Measurements from ENCODE around the gene CD163.
"Not testable (repeated sequence)": the region's sequence is repeated elsewhere in the genome, so short reads cannot be mapped to it uniquely, and the experiment has no call there.

The CD163 gene

GRCh38 chr12:7503686-7504415 is at the start of gene CD163:
TSS of gene CD163 (minus strand) at chr12:7503777. CDS start at chr12:7503690, 87 bp downstream.
- H3K4me3 ChIP-seq (ENCODE audit: low read depth in 1 of 5, low read length in 5 of 5), result peak within 1 kb of the TSS; percentile 8 to 60 (median 42)
- no peaks in the 10 kb centered on the region for H3K27me3 ChIP-seq (ENCODE audit: control insufficient read depth in 5 of 5, insufficient read depth in 4 of 5, low read length in 5 of 5)
- peak within 1 kb of the TSS in 3 of 5 donors; percentile 26 to 55 (median 42) for H3K9ac ChIP-seq (ENCODE audit: low read length in 5 of 5)
- no peak within 1 kb of the TSS for H3K27ac ChIP-seq (ENCODE audit: low read depth, low read length)
- no peaks in the 10 kb centered on the region for H3K9me3 ChIP-seq (ENCODE audit: control insufficient read depth in 5 of 5, low read length in 5 of 5)
- H3K4me1 ChIP-seq (ENCODE audit: control insufficient read depth in 5 of 5, insufficient read depth in 5 of 5, low read length in 5 of 5), result no peaks in the 10 kb centered on the region
- no peaks in the 10 kb centered on the region for H3K36me3 ChIP-seq (ENCODE audit: control insufficient read depth in 5 of 5, insufficient read depth in 5 of 5, low read length in 5 of 5)

- Histone ChIP-seq H3K9ac (ENCODE audit: low read length in 5 of 5) (no peak overlapping the region), H3K36me3 (ENCODE audit: control insufficient read depth in 5 of 5, insufficient read depth in 5 of 5, low read length in 5 of 5) (no peaks in the 10 kb centered on the region), H3K4me1 (ENCODE audit: control insufficient read depth in 5 of 5, insufficient read depth in 5 of 5, low read length in 5 of 5) (peaks cover 0 to 21% (median 1%) of the 10 kb centered on the region in 5 donors), H3K9me3 (ENCODE audit: control insufficient read depth in 5 of 5, low read length in 5 of 5) (no peaks in the 10 kb centered on the region), H3K27ac (ENCODE audit: low read depth, low read length) (peak overlapping the region; percentile 23), H3K27me3 (ENCODE audit: control insufficient read depth in 5 of 5, insufficient read depth in 4 of 5, low read length in 5 of 5) (no peaks in the 10 kb centered on the region), H3K4me3 (ENCODE audit: low read depth in 1 of 5, low read length in 5 of 5) (no peak overlapping the region)
Observed at GRCh38 chr12:7542813-7543212, 39.2 kb upstream of the CD163 start.

GRCh38 chr12:7542046-7542445 is 38.5 kb upstream of the CD163 start:
- peak overlapping the region in 1 of 5 donors; percentile 30 for H3K9ac ChIP-seq (ENCODE audit: low read length in 5 of 5)
- no peaks in the 10 kb centered on the region for H3K27me3 ChIP-seq (ENCODE audit: control insufficient read depth in 5 of 5, insufficient read depth in 4 of 5, low read length in 5 of 5)
- no peaks in the 10 kb centered on the region for H3K9me3 ChIP-seq (ENCODE audit: control insufficient read depth in 5 of 5, low read length in 5 of 5)
- no peaks in the 10 kb centered on the region for H3K36me3 ChIP-seq (ENCODE audit: control insufficient read depth in 5 of 5, insufficient read depth in 5 of 5, low read length in 5 of 5)
- H3K4me3 ChIP-seq (ENCODE audit: low read depth in 1 of 5, low read length in 5 of 5), result no peak overlapping the region
- peaks cover 0 to 21% (median 1%) of the 10 kb centered on the region in 5 donors for H3K4me1 ChIP-seq (ENCODE audit: control insufficient read depth in 5 of 5, insufficient read depth in 5 of 5, low read length in 5 of 5)
- H3K27ac ChIP-seq (ENCODE audit: low read depth, low read length), result peak overlapping the region; percentile 23

GRCh38 chr12:7514416-7514815 is 10.8 kb upstream of the CD163 start:
- Histone ChIP-seq H3K4me3 (ENCODE audit: low read depth in 1 of 5, low read length in 5 of 5) (no peak overlapping the region), H3K36me3 (ENCODE audit: control insufficient read depth in 5 of 5, insufficient read depth in 5 of 5, low read length in 5 of 5) (no peaks in the 10 kb centered on the region), H3K4me1 (ENCODE audit: control insufficient read depth in 5 of 5, insufficient read depth in 5 of 5, low read length in 5 of 5) (no peaks in the 10 kb centered on the region), H3K27ac (ENCODE audit: low read depth, low read length) (no peak overlapping the region), H3K9me3 (ENCODE audit: control insufficient read depth in 5 of 5, low read length in 5 of 5) (no peaks in the 10 kb centered on the region), H3K27me3 (ENCODE audit: control insufficient read depth in 5 of 5, insufficient read depth in 4 of 5, low read length in 5 of 5) (no peaks in the 10 kb centered on the region), H3K9ac (ENCODE audit: low read length in 5 of 5) (no peak overlapping the region)

- Histone ChIP-seq H3K27me3 (ENCODE audit: control insufficient read depth in 5 of 5, insufficient read depth in 4 of 5, low read length in 5 of 5) (no peaks in the 10 kb centered on the region), H3K27ac (ENCODE audit: low read depth, low read length) (no peak overlapping the region), H3K4me1 (ENCODE audit: control insufficient read depth in 5 of 5, insufficient read depth in 5 of 5, low read length in 5 of 5) (no peaks in the 10 kb centered on the region), H3K9me3 (ENCODE audit: control insufficient read depth in 5 of 5, low read length in 5 of 5) (no peaks in the 10 kb centered on the region), H3K9ac (ENCODE audit: low read length in 5 of 5) (no peak overlapping the region), H3K4me3 (ENCODE audit: low read depth in 1 of 5, low read length in 5 of 5) (no peak overlapping the region), H3K36me3 (ENCODE audit: control insufficient read depth in 5 of 5, insufficient read depth in 5 of 5, low read length in 5 of 5) (no peaks in the 10 kb centered on the region)
Observed at GRCh38 chr12:7512553-7512952, 9.0 kb upstream of the CD163 start.

GRCh38 chr12:7509793-7510470 is 6.4 kb upstream of the CD163 start:
- not testable (repeated sequence) for H3K27ac ChIP-seq (ENCODE audit: low read depth, low read length)

GRCh38 chr12:7502612-7503011 is 965 bp downstream of the CD163 start:
- H3K27me3 ChIP-seq (ENCODE audit: control insufficient read depth in 5 of 5, insufficient read depth in 4 of 5, low read length in 5 of 5), result no peaks in the 10 kb centered on the region
- peak overlapping the region; percentile 8 to 60 (median 42) for H3K4me3 ChIP-seq (ENCODE audit: low read depth in 1 of 5, low read length in 5 of 5)
- no peaks in the 10 kb centered on the region for H3K9me3 ChIP-seq (ENCODE audit: control insufficient read depth in 5 of 5, low read length in 5 of 5)
- H3K27ac ChIP-seq (ENCODE audit: low read depth, low read length), result no peak overlapping the region
- no peaks in the 10 kb centered on the region for H3K36me3 ChIP-seq (ENCODE audit: control insufficient read depth in 5 of 5, insufficient read depth in 5 of 5, low read length in 5 of 5)
- H3K4me1 ChIP-seq (ENCODE audit: control insufficient read depth in 5 of 5, insufficient read depth in 5 of 5, low read length in 5 of 5), result no peaks in the 10 kb centered on the region
- peak overlapping the region in 1 of 5 donors; percentile 55 for H3K9ac ChIP-seq (ENCODE audit: low read length in 5 of 5)

More at GRCh38 chr12:7509793-7510470, 6.4 kb upstream of the CD163 start:
- H3K27me3 ChIP-seq (ENCODE audit: control insufficient read depth in 5 of 5, insufficient read depth in 4 of 5, low read length in 5 of 5); H3K9me3 ChIP-seq (ENCODE audit: control insufficient read depth in 5 of 5, low read length in 5 of 5); H3K9ac ChIP-seq (ENCODE audit: low read length in 5 of 5); H3K36me3 ChIP-seq (ENCODE audit: control insufficient read depth in 5 of 5, insufficient read depth in 5 of 5, low read length in 5 of 5); H3K4me1 ChIP-seq (ENCODE audit: control insufficient read depth in 5 of 5, insufficient read depth in 5 of 5, low read length in 5 of 5); H3K4me3 ChIP-seq (ENCODE audit: low read depth in 1 of 5, low read length in 5 of 5): not testable (repeated sequence)

- Histone ChIP-seq H3K27ac (ENCODE audit: low read depth, low read length) (no peak overlapping the region), H3K9me3 (ENCODE audit: control insufficient read depth in 5 of 5, low read length in 5 of 5) (peaks cover 0 to 2% (median 0%) of the 10 kb centered on the region in 5 donors), H3K36me3 (ENCODE audit: control insufficient read depth in 5 of 5, insufficient read depth in 5 of 5, low read length in 5 of 5) (peaks cover 0 to 3% (median 0%) of the 10 kb centered on the region in 5 donors), H3K4me3 (ENCODE audit: low read depth in 1 of 5, low read length in 5 of 5) (peak overlapping the region in 4 of 5 donors; percentile 35 to 60 (median 50)), H3K27me3 (ENCODE audit: control insufficient read depth in 5 of 5, insufficient read depth in 4 of 5, low read length in 5 of 5) (peaks cover 0 to 2% (median 0%) of the 10 kb centered on the region in 5 donors), H3K4me1 (ENCODE audit: control insufficient read depth in 5 of 5, insufficient read depth in 5 of 5, low read length in 5 of 5) (peaks cover 0 to 3% (median 0%) of the 10 kb centered on the region in 5 donors), H3K9ac (ENCODE audit: low read length in 5 of 5) (no peak overlapping the region)
Observed at GRCh38 chr12:7501031-7501588, 2.5 kb downstream of the CD163 start.

GRCh38 chr12:7499636-7500035 is 3.9 kb downstream of the CD163 start:
- Histone ChIP-seq H3K36me3 (ENCODE audit: control insufficient read depth in 5 of 5, insufficient read depth in 5 of 5, low read length in 5 of 5) (peaks cover 0 to 8% (median 0%) of the 10 kb centered on the region in 5 donors), H3K4me1 (ENCODE audit: control insufficient read depth in 5 of 5, insufficient read depth in 5 of 5, low read length in 5 of 5) (peaks cover 0 to 3% (median 0%) of the 10 kb centered on the region in 5 donors), H3K9me3 (ENCODE audit: control insufficient read depth in 5 of 5, low read length in 5 of 5) (peaks cover 0 to 2% (median 0%) of the 10 kb centered on the region in 5 donors), H3K27me3 (ENCODE audit: control insufficient read depth in 5 of 5, insufficient read depth in 4 of 5, low read length in 5 of 5) (peaks cover 0 to 2% (median 0%) of the 10 kb centered on the region in 5 donors), H3K27ac (ENCODE audit: low read depth, low read length) (peak overlapping the region; percentile 6), H3K9ac (ENCODE audit: low read length in 5 of 5) (no peak overlapping the region), H3K4me3 (ENCODE audit: low read depth in 1 of 5, low read length in 5 of 5) (peak overlapping the region in 1 of 5 donors; percentile 34)

- Histone ChIP-seq H3K36me3 (ENCODE audit: control insufficient read depth in 5 of 5, insufficient read depth in 5 of 5, low read length in 5 of 5) (peaks cover 0 to 8% (median 0%) of the 10 kb centered on the region in 5 donors), H3K9me3 (ENCODE audit: control insufficient read depth in 5 of 5, low read length in 5 of 5) (peaks cover 0 to 2% (median 0%) of the 10 kb centered on the region in 5 donors), H3K9ac (ENCODE audit: low read length in 5 of 5) (no peak overlapping the region), H3K4me3 (ENCODE audit: low read depth in 1 of 5, low read length in 5 of 5) (peak overlapping the region in 1 of 5 donors; percentile 17), H3K4me1 (ENCODE audit: control insufficient read depth in 5 of 5, insufficient read depth in 5 of 5, low read length in 5 of 5) (peaks cover 0 to 3% (median 0%) of the 10 kb centered on the region in 5 donors), H3K27me3 (ENCODE audit: control insufficient read depth in 5 of 5, insufficient read depth in 4 of 5, low read length in 5 of 5) (peaks cover 0 to 2% (median 0%) of the 10 kb centered on the region in 5 donors), H3K27ac (ENCODE audit: low read depth, low read length) (peak overlapping the region; percentile 4)
Observed at GRCh38 chr12:7498809-7499208, 4.8 kb downstream of the CD163 start.
